Sigmoid colon (tissue), 4 donors: ENCODE results near the gene DNAH11.

ENCODE experiments used
- EP300 ChIP-seq, 4 donors: sonication (generic); formaldehyde crosslinking; IDR thresholded peaks; one replicate each; pipeline ENCODE4 v1.6.1; 2017; ENCODE audit warnings: antibody characterized with exemption in 4 of 4
- POLR2A ChIP-seq, 2 donors: fragments of 450-650 bp; IDR thresholded peaks; one replicate each; pipeline ENCODE4 v1.6.1; 2016; ENCODE audit warnings: antibody characterized with exemption in 2 of 2, mild to moderate bottlenecking in 2 of 2, moderate library complexity in 2 of 2
- POLR2AphosphoS5 ChIP-seq, 4 donors: sonication (generic); formaldehyde crosslinking; IDR thresholded peaks; one replicate each; pipeline ENCODE4 v1.6.1; 2017; ENCODE audit warnings: antibody characterized with exemption in 4 of 4
- TF ChIP-seq, protein P1 (sequence below), 4 experiments: fragments of 450-650 bp in 3 of 4; fragments of 200-600 bp in 1 of 4; IDR thresholded peaks; one replicate each; pipeline ENCODE4 v1.5.1; 2016 to 2019; ENCODE audit warnings: antibody characterized with exemption in 4 of 4, mild to moderate bottlenecking in 3 of 4, moderate library complexity in 2 of 4

DNA sequence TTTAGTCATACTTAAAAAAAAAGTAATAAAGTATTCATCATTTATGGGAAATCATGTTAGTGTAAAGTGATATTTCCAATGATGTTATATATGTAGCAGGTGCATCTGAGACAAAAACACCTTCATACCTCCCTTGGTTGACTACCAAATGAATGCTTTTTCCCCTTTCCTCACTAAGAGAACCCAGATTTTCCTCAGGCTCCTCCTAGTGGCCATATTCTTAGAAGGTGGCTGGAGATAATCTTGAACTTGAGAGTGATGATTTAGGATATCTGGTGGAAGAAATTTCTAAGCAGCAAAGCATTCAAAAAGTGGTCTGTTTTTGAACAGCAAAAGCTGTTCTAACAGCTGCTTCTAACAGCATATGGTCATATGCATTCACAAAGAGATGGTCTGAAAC lies 16.8 kb upstream of the DNAH11 start:
- TF ChIP-seq POLR2A (IDR thresholded peaks at IDR 0.05) (no peak), EP300 (IDR thresholded peaks at IDR 0.05) (no peak), POLR2AphosphoS5 (IDR thresholded peaks at IDR 0.05) (no peak)
- TF ChIP-seq, protein P1, sequence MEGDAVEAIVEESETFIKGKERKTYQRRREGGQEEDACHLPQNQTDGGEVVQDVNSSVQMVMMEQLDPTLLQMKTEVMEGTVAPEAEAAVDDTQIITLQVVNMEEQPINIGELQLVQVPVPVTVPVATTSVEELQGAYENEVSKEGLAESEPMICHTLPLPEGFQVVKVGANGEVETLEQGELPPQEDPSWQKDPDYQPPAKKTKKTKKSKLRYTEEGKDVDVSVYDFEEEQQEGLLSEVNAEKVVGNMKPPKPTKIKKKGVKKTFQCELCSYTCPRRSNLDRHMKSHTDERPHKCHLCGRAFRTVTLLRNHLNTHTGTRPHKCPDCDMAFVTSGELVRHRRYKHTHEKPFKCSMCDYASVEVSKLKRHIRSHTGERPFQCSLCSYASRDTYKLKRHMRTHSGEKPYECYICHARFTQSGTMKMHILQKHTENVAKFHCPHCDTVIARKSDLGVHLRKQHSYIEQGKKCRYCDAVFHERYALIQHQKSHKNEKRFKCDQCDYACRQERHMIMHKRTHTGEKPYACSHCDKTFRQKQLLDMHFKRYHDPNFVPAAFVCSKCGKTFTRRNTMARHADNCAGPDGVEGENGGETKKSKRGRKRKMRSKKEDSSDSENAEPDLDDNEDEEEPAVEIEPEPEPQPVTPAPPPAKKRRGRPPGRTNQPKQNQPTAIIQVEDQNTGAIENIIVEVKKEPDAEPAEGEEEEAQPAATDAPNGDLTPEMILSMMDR (IDR thresholded peaks at IDR 0.05): peak in 1 of 4 experiments; percentile 39
